HG03280 (cell line): ENCODE data around the gene PRPH.
"Not testable (repeated sequence)": the region's sequence is repeated elsewhere in the genome, so short reads cannot be mapped to it uniquely, and the experiment has no call there.

Source experiments
- ATAC-seq: cut with Tn5 transposase; IDR thresholded peaks from one replicate; pipeline ENCODE4 v1.9.1; 2021; ENCODE audit warnings: mild to moderate bottlenecking, moderate library complexity; ENCODE audit not compliant: unreplicated experiment

Gene PRPH

DNA sequence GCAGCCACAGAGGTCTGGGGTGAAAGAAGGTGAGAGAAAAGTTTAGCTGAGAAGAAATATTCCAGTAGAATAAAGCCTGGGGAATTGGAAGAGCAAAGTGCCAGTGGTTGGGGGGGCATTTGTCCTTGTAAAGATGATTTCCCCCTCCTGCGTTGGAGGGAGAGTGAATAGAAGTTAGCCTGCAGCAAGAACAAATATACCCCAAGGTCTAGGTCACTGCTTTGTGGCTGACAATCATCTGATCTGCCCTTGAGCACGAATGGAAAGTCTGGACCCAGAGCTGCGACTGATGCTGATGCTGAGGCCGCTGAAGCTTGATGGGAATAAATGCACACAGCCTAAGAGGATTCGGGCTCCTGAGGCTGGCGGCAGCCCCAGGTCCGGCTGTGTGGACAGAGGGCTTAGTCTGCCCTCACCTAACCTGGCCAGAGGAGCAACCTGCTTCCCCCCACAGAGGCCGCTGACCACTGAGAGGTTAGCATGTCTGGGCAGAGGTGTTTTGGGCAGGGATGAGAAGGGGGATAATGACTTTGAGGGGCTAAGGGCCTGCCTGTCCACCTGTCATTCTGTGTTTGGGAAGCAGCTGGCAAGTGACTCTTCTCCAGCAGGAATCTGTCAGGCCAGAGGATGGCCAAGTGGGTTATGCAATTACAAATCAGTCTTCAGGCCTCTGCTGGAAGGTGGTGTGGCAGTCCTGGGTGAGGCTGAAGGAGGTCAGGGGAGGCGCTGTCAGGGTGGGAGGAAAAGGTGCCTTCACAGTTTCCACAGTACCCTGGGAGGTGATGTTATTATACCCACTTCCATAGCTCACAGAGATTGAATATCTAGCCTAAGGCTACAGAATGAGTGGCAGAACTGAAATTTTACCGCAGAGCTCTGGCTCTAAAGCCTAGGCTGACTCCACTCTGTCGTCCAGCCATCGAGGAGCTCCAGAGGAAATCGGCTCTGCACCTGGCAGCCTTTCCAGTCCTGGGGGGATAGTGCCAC, 18.4 kb upstream of the PRPH start:
- no peak for ATAC-seq

DNA sequence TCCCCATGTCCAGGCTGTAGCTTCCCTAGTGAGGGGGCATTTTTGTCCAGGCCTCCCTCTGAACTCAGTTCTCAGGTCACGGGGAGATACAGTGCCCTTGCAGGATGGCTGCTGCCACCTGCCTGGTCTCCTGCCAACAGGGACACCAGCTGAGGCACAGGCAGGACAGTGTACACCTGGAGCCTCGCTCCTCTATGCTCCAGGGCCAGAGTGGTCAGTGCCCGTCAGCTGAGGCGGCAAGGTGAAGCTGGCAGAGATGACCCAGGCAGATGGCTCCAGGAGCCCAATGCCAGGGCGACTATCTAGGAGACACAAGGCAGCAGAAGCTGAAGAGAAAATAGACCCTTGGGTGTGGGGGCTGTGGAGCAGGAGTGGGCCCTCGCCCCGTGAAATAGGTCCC, 17.5 kb upstream of the PRPH start:
- no peak for ATAC-seq

DNA sequence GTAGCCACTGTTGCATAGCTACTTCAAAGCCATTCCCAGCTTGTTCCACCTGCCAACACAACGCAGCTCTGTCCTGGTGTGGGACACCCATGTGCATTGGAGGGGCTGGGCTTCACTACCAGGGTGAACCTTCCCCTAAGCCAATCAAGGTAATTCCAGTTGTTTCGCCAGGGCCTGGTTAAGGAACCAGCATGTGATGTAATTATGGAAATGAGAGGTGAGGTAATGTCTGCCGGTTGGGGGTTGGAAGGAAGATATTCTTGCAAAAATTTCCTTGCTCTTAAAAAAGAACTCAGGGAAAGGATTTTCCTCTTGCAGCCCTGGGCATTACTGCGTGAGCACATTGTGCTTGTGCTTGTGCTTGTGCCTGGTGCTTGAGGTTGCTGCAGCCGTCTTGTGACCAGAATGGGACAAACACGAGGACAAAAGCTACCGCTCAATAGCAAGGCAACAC, 15.2 kb upstream of the PRPH start:
- ATAC-seq = no peak

DNA sequence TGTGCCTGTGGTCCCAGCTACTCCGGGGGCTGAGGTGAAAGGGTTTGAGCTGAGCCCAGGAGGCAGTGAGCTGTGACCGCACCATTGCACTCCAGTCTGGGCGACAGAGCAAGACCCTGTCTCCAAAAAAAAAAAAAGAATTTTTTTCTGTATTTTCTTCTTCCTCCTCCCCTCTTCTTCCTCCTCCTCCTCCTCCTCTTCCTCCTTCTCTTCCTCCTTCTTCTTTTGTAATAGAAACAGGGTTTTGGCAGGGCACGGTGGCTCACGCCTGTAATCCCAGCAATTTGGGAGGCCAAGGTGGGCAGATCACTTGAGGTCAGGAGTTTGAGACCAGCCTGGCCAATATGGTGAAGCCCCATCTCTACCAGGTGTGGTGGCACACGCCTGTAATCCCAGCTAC, 14.4 kb upstream of the PRPH start:
- not testable (repeated sequence) for ATAC-seq

DNA sequence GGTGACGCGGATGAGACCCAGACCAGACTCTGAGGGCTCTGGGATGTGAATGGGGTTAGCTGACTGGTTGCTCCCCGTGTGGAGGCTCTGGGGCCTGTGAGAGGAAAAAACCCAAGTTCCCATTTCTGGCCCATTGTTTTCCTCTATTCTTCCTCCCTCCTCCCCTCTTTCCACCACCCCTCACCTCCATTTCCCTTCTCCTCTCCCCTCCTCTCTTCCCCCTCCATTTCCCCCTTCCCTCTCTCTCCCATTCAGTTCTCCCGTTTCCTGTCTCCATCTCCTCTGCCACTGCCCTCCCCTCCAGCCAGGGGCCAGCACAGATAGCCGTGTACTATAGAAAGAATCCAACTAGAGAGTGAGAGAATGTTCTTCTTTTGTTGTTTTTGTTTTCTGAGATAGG, 12.6 kb upstream of the PRPH start:
- ATAC-seq = no peak

DNA sequence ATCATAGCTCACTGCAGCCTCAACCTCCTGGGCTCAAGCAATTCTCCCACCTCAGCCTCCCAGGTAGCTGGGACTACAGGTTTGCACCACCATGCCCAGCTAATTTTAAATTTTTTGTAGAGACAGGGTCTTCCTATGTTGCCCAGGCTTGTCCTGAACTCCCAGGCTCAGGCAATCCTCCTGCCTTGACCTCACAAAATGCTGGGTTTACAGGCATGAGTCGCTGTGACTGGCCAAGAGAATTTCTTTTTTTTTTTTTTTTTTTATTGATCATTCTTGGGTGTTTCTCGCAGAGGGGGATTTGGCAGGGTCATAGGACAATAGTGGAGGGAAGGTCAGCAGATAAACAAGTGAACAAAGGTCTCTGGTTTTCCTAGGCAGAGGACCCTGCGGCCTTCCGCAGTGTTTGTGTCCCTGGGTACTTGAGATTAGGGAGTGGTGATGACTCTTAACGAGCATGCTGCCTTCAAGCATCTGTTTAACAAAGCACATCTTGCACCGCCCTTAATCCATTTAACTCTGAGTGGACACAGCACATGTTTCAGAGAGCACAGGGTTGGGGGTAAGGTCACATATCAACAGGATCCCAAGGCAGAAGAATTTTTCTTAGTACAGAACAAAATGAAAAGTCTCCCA, 12.1 kb upstream of the PRPH start:
- ATAC-seq = not testable (repeated sequence)

DNA sequence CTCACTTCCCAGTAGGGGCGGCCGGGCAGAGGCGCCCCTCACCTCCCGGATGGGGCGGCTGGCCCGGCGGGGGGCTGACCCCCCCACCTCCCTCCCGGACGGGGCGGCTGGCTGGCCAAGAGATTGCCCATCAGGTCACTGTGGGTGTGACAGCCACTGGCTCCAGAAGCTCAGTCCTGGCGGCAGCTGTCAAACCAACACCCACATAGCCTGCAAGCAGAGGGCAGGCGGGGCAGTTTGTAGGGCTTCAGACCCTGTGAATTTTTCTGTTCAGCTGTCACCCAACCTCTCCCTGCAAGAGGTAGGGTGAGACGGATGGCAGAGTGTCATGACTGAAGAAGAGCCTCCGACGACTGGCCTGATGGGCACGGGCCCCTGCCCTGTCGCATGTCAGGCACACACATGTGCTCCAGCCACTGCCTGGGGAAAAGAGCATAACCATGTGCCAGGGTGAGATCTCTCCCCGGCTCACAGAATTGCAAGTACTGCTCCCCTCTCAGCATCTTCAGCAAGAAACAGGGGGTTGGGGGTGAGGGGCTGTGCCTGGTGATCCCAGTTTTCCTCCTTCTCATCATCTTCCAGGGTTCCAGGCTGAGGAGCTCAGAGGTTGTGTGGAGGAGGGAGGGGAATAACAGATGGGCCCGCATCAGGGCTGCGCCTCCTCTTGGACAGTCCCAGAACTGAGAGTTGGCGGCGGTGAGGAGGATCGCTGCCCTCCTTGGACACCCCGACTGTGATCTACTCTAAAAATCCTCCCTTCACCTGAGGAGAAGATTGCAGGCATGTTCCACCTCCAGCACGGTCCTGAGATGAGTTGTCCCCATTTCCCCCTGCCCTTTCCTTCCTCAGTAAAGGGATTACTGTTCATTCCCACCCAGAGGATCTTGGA, 11.2 kb upstream of the PRPH start:
- no peak for ATAC-seq

DNA sequence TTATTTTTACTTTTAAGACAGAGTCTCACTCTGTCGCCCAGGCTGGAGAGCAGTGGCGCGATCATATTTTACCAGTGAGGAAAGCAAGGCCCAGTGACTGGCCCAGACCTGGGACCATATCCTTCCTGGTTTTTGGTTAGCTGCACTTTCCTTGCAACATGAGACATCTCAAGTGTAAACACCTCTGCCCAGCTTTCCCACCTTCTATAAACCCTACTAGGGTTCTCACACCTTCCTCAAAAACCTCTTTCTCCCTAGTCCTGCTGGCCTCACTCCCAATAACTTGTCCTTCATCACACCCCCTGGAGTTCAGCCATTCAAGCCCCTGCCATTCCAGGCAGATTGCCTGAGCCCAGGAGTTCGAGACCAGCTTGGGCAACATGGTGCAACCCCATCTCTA, 10.3 kb upstream of the PRPH start:
- no peak for ATAC-seq

DNA sequence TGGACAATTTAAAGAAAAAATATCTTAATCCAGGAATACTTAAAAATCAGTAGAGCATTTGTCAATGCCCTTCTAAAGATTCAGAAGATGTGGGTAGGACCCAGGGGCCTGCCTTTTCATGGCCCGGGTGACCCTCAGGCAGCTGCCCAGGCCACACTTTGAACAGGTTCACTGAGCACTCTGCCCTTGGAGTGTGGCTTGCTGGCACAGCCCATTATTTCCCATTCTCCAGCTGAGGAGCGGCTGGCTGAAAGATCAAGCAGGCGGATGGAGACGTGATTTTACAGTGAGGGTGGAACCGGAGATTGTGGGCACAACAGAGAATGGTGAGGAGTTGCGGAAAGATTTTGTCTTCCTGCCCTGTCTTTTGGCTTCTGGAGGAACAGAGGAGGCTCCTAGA, 7.1 kb upstream of the PRPH start:
- ATAC-seq = no peak

DNA sequence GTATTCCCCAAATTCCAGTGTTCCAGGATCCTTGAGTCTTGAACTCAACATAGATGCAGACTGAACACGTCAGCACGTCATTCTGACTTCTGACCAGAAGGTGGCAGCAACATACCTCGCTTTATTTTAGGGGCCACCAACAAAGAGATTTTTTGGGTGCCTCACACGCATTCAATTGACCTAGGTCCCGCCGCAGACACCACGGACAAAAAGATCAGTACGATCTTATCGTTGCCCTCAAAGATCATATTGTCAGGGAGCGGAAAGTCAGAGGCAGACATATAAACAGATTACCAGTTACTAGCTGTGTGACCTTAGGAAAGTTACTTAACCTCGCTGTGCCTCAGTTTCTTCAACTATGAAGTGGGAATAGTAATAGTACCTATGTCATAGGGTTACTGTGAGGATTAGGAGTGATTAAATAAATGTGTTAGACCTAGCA, 6.5 kb upstream of the PRPH start:
- no peak for ATAC-seq

DNA sequence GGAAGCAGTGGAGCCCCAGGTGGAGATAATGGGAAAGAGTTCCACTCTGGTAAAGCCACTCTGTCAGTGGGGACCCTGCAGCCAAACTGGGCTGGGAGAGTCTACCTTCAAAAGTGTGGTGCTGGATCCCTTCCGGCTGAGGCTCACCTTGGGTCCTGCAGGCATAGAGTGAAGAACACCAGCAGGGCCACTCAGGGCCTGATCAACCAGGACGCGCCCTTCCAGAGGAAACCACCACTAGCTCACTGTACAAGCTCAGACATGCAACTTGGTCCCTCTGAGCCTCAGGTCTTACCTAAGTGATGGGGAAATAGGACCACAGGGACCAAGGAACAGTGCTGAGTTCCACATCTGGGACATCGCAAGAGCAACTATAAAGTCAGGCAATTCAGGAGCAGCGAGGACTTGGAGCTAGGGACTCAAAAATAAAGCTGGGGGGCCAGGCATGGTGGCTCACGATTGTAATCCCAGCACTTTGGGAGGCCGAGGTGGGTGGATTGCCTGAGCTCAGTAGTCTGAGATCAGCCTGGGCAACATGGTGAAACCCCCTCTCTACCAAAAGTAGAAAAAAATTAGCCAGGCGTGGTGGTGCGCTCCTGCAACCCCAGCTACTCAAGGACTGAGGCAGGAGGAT, 5.9 kb upstream of the PRPH start:
- no peak for ATAC-seq

DNA sequence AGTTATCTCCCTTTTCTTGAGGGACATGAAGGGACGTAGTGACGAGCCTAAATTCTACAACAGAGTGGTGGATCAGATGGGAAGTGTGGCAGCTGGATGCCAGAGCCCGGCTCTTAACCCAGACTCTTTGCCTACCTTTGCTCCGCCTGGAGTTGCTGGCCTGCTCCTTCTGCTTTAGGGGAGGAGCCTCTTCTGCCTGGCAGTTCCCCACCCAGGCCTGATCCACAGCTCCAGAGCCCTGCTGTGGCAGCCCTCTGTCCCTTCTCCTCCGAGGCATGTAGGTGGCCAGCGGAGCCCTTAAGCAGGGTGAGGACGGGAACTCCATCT, 2.3 kb upstream of the PRPH start:
- no peak for ATAC-seq

DNA sequence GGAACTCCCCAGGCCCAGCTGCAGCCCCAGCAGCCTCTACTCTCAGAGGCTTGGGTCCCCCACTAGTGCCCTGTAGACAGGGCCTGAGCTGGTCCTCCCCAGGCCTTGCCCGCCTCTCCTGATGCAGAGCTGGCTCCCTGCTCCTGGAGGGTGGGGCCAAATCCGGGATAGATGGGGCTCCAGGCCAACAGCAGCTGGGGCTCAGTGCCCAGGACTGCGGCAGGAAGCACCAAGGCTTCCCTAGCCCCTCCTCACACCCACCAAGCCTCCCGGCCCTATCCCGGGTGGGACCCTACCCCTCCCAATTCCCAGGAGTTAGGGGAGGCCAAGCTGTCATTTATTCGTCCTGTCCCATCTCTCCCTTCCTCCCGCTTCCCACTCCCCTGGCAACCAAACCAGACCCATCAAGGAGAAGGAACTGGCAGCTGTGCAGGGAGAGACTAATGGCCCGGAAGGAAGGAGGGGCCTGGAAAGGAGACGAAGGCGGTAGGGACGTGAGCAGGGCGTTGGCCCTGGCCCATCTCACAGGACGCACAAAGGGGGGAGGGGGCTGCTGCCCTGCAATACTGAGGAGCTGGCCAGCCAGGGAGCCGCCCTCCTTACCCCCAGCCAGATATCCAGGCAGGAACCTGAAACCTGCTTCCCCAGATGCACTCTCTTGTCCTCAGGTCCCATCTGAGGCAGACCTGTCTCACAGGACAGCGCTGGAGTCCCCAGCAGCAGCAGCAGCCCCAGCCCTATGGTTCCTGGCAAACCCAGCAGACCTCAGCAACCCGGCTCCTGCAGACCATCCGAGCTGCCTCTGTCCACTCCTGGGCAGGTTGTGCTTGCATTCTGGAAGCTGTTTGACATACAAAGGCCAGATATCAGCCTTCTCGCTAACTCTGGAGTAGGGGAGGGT, 1.6 kb upstream of the PRPH start:
- ATAC-seq = no peak

DNA sequence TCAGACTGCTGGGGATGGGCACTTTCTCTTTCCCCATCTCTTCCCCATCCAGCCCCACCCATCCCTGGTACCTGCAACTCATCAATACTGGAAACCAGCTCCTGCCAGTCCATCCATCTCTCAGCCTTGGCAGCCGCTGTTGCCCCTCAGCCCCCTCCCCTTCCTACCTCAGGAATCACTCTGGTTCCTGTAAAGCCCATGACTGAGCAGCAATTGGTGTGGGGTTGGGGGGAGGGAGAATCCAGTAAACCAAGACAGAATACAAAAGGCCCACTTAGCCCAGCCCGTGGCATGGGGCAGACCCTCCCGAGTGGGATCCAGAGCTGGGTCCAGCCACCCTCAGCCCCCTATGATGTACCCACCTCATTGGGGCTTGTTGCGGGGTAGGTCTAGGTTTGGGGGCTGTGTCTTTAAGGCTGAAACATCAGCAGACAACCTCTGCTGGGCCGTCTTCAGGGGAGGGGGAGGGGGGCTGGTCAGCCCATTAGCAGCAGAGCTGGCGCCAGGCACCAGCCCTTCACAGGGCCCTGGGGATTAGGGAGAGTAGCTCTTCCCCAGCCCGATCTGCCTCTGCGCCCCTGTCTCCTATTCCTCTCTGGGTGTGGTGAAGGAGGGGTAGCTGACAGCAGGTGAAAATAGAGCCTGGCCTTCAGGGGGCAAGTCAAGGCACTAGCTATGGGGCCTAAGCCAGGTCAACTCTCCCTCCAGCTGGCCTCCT, 702 bp upstream of the PRPH start:
- no peak for ATAC-seq

DNA sequence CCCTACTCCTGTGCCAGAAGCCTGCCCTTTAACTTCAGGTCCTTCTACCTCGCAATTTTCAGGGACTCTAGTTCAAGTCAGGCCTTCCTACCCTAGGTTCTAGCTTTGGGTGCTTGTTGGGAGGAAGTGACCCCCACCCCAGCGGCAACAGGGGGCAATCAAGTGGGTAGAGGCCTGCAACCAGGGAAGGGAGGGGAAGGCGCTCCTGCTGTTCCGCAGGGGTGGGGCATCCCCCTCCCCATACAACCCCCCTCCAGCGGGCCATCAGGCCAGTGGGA, 204 bp upstream of the PRPH start:
- no peak for ATAC-seq

DNA sequence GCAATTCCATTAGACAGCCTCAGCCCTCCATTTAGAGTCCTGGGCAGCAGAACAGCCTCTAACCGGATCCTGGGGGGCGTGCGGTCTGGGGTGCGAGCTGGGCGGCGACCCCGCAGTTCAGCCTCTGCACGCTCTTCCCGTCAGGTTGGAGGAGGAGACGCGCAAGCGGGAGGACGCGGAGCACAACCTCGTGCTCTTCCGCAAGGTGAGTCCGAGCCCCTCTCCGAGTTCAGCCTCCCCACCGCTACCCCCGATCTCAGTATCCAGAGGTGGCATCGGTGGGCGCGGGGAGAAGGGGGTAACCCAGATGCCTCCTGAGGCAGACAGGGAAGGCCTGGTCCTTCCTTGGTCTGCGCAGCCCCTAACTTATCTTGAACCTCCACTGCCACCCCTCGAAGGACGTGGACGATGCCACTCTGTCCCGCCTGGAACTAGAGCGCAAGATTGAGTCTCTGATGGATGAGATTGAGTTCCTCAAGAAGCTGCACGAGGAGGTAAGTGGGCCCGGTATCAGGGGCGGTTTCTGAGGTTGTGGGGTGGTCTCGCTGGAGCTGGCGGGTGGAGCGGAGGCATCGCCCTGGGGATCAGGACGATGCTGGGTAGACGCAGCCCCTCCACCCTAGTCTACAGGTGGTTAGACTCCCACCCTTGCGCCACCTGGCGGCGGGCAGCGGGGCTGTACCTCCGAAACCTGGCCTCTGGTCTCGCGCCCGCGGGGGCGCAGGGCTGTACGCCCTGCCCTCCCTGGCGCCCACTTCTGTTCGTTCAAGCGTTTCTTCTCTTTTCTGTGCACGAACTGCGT, 1.3 kb downstream of the PRPH start:
- ATAC-seq = peak; percentile 41

DNA sequence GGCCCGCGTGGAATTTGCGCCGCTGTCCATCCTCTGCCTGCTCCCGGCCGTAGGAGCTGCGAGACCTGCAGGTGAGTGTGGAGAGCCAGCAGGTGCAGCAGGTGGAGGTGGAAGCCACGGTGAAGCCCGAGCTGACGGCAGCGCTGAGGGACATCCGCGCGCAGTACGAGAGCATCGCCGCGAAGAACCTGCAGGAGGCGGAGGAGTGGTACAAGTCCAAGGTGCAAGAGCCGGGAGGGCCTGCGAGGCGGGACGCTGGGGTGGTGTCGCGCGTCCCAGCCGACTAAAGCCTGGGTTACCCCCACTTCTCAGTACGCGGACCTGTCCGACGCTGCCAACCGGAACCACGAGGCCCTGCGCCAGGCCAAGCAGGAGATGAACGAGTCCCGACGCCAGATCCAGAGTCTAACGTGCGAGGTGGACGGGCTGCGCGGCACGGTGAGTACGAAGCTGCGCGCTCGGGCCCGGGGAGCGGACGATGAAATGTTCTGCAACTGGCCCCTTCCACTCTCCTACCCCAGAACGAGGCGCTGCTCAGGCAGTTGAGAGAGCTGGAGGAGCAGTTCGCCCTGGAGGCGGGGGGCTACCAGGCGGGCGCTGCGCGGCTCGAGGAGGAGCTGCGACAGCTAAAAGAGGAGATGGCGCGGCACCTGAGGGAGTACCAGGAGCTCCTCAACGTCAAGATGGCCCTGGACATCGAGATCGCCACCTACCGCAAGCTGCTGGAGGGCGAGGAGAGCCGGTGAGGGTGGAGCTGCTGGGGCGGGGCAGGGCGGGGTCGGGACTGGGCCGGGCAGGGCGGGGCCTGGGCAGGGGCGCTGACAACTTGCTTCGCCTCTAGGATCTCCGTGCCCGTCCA, 2.1 kb downstream of the PRPH start:
- no peak for ATAC-seq

DNA sequence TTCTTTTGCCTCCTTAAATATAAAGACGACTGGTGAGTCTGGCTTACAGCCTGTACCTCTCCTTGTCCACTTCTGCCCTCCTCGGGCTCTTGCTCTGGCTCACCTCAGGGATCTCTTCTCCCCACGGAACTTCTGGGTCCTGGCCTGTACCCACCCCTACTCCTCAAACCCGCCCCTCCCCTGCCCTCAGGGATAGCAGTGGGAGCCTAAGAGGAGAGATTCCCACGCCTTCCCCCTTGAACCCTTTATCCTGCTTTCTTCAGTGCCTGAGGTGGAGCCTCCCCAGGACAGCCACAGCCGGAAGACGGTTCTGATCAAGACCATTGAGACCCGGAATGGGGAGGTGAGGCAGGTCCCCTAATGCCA, 2.7 kb downstream of the PRPH start:
- ATAC-seq = no peak
